ENCODE results near the gene HS3ST3A1. TPM values are rescaled to one million over a fixed set of nuclear protein-coding genes. Genes with fewer than 3 reads are reported as not detected.

Gene HS3ST3A1
- total RNA-seq, 1 experiment from 2014 or later: not detected

DNA sequence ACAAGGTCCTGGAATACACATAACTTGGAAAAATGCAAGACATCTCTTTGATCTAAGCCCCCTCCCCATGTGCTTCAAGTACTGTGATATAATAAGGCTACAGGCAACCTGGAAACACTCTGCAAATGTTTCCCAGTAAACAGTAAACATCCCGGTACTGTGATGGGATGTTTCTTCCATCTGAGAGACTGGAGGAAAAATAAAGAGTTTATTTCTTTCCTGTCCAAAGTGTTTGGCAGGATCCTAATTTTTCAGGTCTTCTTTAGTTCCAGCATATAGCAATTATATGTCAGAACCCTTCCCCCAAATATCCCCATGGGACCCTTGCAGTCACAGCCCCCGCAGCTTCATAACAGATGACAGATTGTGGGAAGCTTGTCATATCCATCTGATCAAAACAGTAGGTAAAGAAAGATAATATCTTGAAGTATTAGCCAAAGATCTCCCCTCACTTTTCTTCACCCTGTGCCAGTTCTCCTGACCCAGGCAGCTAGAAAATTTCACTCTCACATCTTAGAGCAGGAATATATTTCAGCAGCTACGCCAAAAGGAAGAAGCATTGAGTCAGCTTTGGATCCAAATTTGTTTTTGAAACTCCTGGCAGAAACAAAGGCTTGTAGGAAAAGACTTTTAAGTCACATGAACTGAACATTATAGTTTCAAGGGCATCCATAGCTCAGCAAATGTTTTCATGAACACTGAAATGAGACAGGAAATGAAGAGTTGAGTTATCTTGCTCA, 141.3 kb downstream of the HS3ST3A1 start:
- H3K4me3 ChIP-seq (ENCODE audit: low read depth, low read length): no peak overlapping the region
- H3K27me3 Mint-ChIP-seq (ENCODE audit: insufficient read depth, unreplicated experiment): no peaks in the 10 kb centered on the region
- H3K4me1 ChIP-seq: no peaks in the 10 kb centered on the region
- no peaks in the 10 kb centered on the region for H3K9me3 ChIP-seq
- TF ChIP-seq, protein P1, sequence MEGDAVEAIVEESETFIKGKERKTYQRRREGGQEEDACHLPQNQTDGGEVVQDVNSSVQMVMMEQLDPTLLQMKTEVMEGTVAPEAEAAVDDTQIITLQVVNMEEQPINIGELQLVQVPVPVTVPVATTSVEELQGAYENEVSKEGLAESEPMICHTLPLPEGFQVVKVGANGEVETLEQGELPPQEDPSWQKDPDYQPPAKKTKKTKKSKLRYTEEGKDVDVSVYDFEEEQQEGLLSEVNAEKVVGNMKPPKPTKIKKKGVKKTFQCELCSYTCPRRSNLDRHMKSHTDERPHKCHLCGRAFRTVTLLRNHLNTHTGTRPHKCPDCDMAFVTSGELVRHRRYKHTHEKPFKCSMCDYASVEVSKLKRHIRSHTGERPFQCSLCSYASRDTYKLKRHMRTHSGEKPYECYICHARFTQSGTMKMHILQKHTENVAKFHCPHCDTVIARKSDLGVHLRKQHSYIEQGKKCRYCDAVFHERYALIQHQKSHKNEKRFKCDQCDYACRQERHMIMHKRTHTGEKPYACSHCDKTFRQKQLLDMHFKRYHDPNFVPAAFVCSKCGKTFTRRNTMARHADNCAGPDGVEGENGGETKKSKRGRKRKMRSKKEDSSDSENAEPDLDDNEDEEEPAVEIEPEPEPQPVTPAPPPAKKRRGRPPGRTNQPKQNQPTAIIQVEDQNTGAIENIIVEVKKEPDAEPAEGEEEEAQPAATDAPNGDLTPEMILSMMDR (IDR thresholded peaks at IDR 0.05; ENCODE audit: insufficient read depth in 1 of 2, low read depth in 1 of 2, low read length in 1 of 2, severe bottlenecking in 1 of 2, unreplicated experiment in 1 of 2): no peak
- H3K27ac Mint-ChIP-seq (ENCODE audit: unreplicated experiment): no peak overlapping the region
- no TSS peak for BruUV-seq (replicated peaks)
- H3K9me3 Mint-ChIP-seq (ENCODE audit: unreplicated experiment): peaks cover 10% of the 10 kb centered on the region
- CTCF ChIA-PET: no interaction called here
- no peaks in the 10 kb centered on the region for H3K4me1 Mint-ChIP-seq (ENCODE audit: low read depth, unreplicated experiment)
- intact Hi-C loops (cut with micrococcal nuclease; ENCODE audit: unreplicated experiment): no loop called here
- DNase-seq: no peak
- H3K27me3 ChIP-seq (replicated peaks; ENCODE audit: control insufficient read depth, insufficient read depth, low read length): no peaks in the 10 kb centered on the region
- no peak overlapping the region for H3K4me3 Mint-ChIP-seq (ENCODE audit: unreplicated experiment)
- POLR2A ChIA-PET: no interaction called here
- H3K36me3 ChIP-seq (ENCODE audit: control insufficient read depth, insufficient read depth, low read length): no peaks in the 10 kb centered on the region
- no peaks in the 10 kb centered on the region for H3K36me3 Mint-ChIP-seq (ENCODE audit: insufficient read depth, unreplicated experiment)

DNA sequence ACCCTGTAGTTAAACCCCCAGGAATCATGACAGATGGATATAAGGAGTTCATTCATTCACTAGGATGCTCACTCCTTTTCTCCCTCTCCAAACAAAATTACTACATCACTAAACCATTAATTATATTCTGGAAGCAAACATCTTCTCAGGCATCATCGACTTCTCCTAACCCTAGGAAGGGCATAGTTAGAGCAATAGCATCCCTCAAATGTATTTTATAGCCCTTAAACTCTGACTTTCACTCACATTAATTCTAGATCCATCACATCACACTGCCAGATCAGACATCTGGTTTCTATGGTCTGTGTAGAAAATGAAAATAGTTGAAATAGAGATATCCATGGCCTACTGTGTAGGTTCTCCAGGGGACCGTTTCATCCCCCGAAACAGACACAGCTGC, 143.9 kb downstream of the HS3ST3A1 start:
- Mint-ChIP-seq H3K4me1 (ENCODE audit: low read depth, unreplicated experiment) (no peaks in the 10 kb centered on the region), H3K4me3 (ENCODE audit: unreplicated experiment) (no peak overlapping the region), H3K27me3 (ENCODE audit: insufficient read depth, unreplicated experiment) (no peaks in the 10 kb centered on the region), H3K27ac (ENCODE audit: unreplicated experiment) (no peak overlapping the region), H3K36me3 (ENCODE audit: insufficient read depth, unreplicated experiment) (no peaks in the 10 kb centered on the region), H3K9me3 (ENCODE audit: unreplicated experiment) (no peaks in the 10 kb centered on the region)
- CTCF ChIA-PET: no interaction called here
- Histone ChIP-seq H3K4me1 (no peaks in the 10 kb centered on the region), H3K27me3 (replicated peaks; ENCODE audit: control insufficient read depth, insufficient read depth, low read length) (no peaks in the 10 kb centered on the region), H3K4me3 (ENCODE audit: low read depth, low read length) (no peak overlapping the region), H3K9me3 (no peaks in the 10 kb centered on the region), H3K36me3 (ENCODE audit: control insufficient read depth, insufficient read depth, low read length) (no peaks in the 10 kb centered on the region)
- POLR2A ChIA-PET: no interaction called here
- intact Hi-C loops (cut with micrococcal nuclease; ENCODE audit: unreplicated experiment): no loop called here
- TF ChIP-seq, protein P1 (IDR thresholded peaks at IDR 0.05; ENCODE audit: insufficient read depth in 1 of 2, low read depth in 1 of 2, low read length in 1 of 2, severe bottlenecking in 1 of 2, unreplicated experiment in 1 of 2): no peak
- BruUV-seq (replicated peaks): no TSS peak
- DNase-seq: no peak

Small RNA genes within 50 kb of the gene (microRNA-seq; reads per million reads assigned to microRNA genes)
- gene MIR548H3: not detected

All from Caco-2 (cell line).